H1 (cell line): ENCODE data around the gene ATP5F1E. TPM values are rescaled to one million over a fixed set of nuclear protein-coding genes. Genes with fewer than 3 reads are reported as not detected.

ENCODE experiments used
- BCL11A ChIP-seq, 2 experiments: IDR thresholded peaks; one replicate each; pipeline ENCODE4 v1.6.1; 2011; ENCODE audit warnings: low read depth in 2 of 2, low read length in 2 of 2, mild to moderate bottlenecking in 2 of 2
- POU5F1 ChIP-seq: IDR thresholded peaks from 2 replicates; pipeline ENCODE4 v1.6.1; 2011; ENCODE audit warnings: low read depth, mild to moderate bottlenecking, low read length, moderate library complexity
- RAD21 ChIP-seq, 2 experiments: IDR thresholded peaks in 1 of 2; conservative IDR thresholded peaks in 1 of 2; 2 replicates each; pipeline ENCODE4 v1.6.1; 2011; ENCODE audit warnings: low read depth in 2 of 2, low read length in 2 of 2, improper control_type of control experiment in 1 of 2, inconsistent platforms in 1 of 2, mild to moderate bottlenecking in 1 of 2, moderate library complexity in 1 of 2
- polyA plus RNA-seq, 7 experiments: library from polyadenylated mRNA; depleted of rRNA in 3 of 7; stranded (reverse) in 5 of 7; unstranded in 2 of 7; fragments of >200 nt in 5 of 7; fragments of 200-250 nt in 2 of 7; gene quantifications; 1 replicate in 5 of 7; 2 replicates in 1 of 7; 4 replicates in 1 of 7; pipeline versions ENCODE4 v1.2.1 to v1.2.3, GENCODE V29; 2011 to 2013; ENCODE audit warnings: missing spikeins in 2 of 7, mixed read lengths in 2 of 7
- total RNA-seq: library from RNA; stranded (reverse); fragmentation: NEBNext Ultra II Directional; extraction: Animal tissue kit (Norgen Biotek cat#: 25700); gene quantifications from 2 replicates; pipeline ENCODE4 v1.2.1, GENCODE V29; 2021

ATP5F1E gene
- total and polyA plus RNA-seq, 2 of the 8 experiments (the other 6 are each of a cell fraction or from before 2014, with no cell fraction given) = 15.7 to 47.8 TPM

DNA sequence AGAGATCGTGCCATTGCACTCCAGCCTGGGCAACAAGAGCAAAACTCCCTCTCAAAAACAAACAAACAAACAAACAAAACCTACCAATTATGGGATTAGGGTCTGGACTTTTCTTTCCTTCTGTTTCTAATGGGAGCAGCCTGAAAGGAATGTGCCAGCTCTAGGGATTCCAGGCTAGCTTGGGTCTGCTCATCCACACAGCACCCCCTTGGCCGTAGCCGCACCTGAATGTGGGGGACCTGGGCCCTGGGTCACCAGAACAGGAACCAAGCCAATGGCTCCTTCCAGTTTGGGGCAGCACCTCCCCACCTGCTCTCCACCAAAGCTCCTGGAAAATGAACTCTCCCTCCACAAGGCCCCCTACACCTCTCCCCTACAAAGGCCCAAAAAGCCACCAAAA is 31.8 kb downstream of the ATP5F1E start (continued):
- TF ChIP-seq RAD21 (IDR thresholded peaks at IDR 0.05 in 1 of 2, conservative IDR thresholded peaks at IDR 0.05 in 1 of 2; ENCODE audit: low read depth in 2 of 2, low read length in 2 of 2) (no peak), BCL11A (IDR thresholded peaks at IDR 0.05; ENCODE audit: low read depth in 2 of 2, low read length in 2 of 2) (no peak), POU5F1 (no peak)
